Gastrocnemius medialis (tissue), 4 donors: ENCODE data around the gene JMY. TPM values are rescaled to one million over a fixed set of nuclear protein-coding genes. Genes with fewer than 3 reads are reported as not detected.

ENCODE experiments used
- ATAC-seq, 2 donors: fragments of 150-250 bp; one replicate each; pipeline ENCODE4 v1.9.1; 2016
- DNase-seq, 2 donors: peaks; one replicate each; pipeline ENCODE4 v3.0.0-alpha.2; 2019
- H3K27ac ChIP-seq, 4 donors: fragments of 200-600 bp; sonication (generic); 1 replicate in 1 of 4; 2 replicates in 3 of 4; pipeline ENCODE4 v1.5.1; 2016 to 2018; ENCODE audit warnings: mild to moderate bottlenecking in 2 of 4, moderate library complexity in 1 of 4
- H3K27me3 ChIP-seq, 3 donors: fragments of 200-600 bp; sonication (generic) in 2 of 3; 1 replicate in 1 of 3; 2 replicates in 2 of 3; pipeline versions ENCODE4 v1.5.1 to v1.6.0; 2016 to 2019; ENCODE audit warnings: mild to moderate bottlenecking in 1 of 3, moderate library complexity in 1 of 3
- H3K36me3 ChIP-seq, 2 donors: fragments of 200-600 bp; sonication (generic) in 1 of 2; one replicate each; pipeline ENCODE4 v1.5.1; 2017 to 2018
- H3K4me1 ChIP-seq, 2 donors: fragments of 200-600 bp; sonication (generic) in 1 of 2; one replicate each; pipeline ENCODE4 v1.5.1; 2016 to 2017; ENCODE audit warnings: mild to moderate bottlenecking in 2 of 2
- H3K4me3 ChIP-seq, 4 donors: fragments of 200-600 bp; sonication (generic) in 3 of 4; 1 replicate in 1 of 4; 2 replicates in 3 of 4; pipeline ENCODE4 v1.5.1; 2016 to 2019; ENCODE audit warnings: mild to moderate bottlenecking in 2 of 4
- H3K9me3 ChIP-seq, 3 donors: fragments of 200-600 bp; sonication (generic) in 2 of 3; 1 replicate in 1 of 3; 2 replicates in 2 of 3; pipeline ENCODE4 v1.5.1; 2016 to 2019
- CTCF ChIP-seq, 5 experiments: fragments of 450-650 bp in 3 of 5; fragments of 200-600 bp in 2 of 5; sonication (generic) in 2 of 5; IDR thresholded peaks in 4 of 5; conservative IDR thresholded peaks in 1 of 5; 1 replicate in 4 of 5; 2 replicates in 1 of 5; pipeline ENCODE4 v1.5.1; 2016 to 2019; ENCODE audit warnings: antibody characterized with exemption in 5 of 5, mild to moderate bottlenecking in 3 of 5, moderate library complexity in 3 of 5
- POLR2A ChIP-seq, 2 donors: fragments of 450-650 bp; IDR thresholded peaks; one replicate each; pipeline ENCODE4 v1.6.1; 2017; ENCODE audit warnings: antibody characterized with exemption in 2 of 2, mild to moderate bottlenecking in 2 of 2, moderate library complexity in 2 of 2
- in situ Hi-C, 4 donors: fragments of 200-750 bp; cut with MboI; loops; one replicate each; pipeline versions ENCODE4 v1.15.0 to v1.8.0; 2017; ENCODE audit warnings: low sequenced_read_pairs in 4 of 4
- intact Hi-C: fragments of 100-400 bp; cut with DNase I; formaldehyde crosslinking; loops from one replicate; pipeline ENCODE4 v1.15.1; 2023; ENCODE audit warnings: low total_unique reads
- total RNA-seq, 4 donors: library from RNA; depleted of rRNA; stranded (reverse); fragments of >200 nt; gene quantifications; one replicate each; pipeline versions ENCODE4 v1.1.0 to v1.2.3, GENCODE V29; 2016

JMY gene
- total RNA-seq, 4 donors from 2014 or later = 11.4 to 26.7 (median 16.8) TPM

- no peak for ATAC-seq
- Histone ChIP-seq H3K27ac (no peak overlapping the region), H3K27me3 (no peaks in the 10 kb centered on the region), H3K36me3 (no peaks in the 10 kb centered on the region), H3K9me3 (no peaks in the 10 kb centered on the region), H3K4me3 (no peak overlapping the region), H3K4me1 (no peaks in the 10 kb centered on the region)
- no peak for DNase-seq
- in situ Hi-C loops = no loop called here
- intact Hi-C loops = no loop called here
- no peak for TF ChIP-seq POLR2A (IDR thresholded peaks at IDR 0.05)
- no peak for TF ChIP-seq CTCF (IDR thresholded peaks at IDR 0.05 in 4 of 5, conservative IDR thresholded peaks at IDR 0.05 in 1 of 5)
These were observed 44.5 kb upstream of the JMY start for GRCh38 chr5:79191457-79191856.

- Histone ChIP-seq H3K27ac (no peak overlapping the region), H3K9me3 (no peaks in the 10 kb centered on the region), H3K4me1 (no peaks in the 10 kb centered on the region), H3K36me3 (no peaks in the 10 kb centered on the region), H3K27me3 (no peaks in the 10 kb centered on the region), H3K4me3 (no peak overlapping the region)
- intact Hi-C loops = no loop called here
- DNase-seq (peak; percentile 38 to 48), ATAC-seq (peak; percentile 92 to 99)
- in situ Hi-C loops = no loop called here
- TF ChIP-seq CTCF (IDR thresholded peaks at IDR 0.05 in 4 of 5, conservative IDR thresholded peaks at IDR 0.05 in 1 of 5) (no peak), POLR2A (IDR thresholded peaks at IDR 0.05) (no peak)
These were observed 42.3 kb upstream of the JMY start for GRCh38 chr5:79193643-79194042.

GRCh38 chr5:79200573-79201183 lies 35.3 kb upstream of the JMY start:
- DNase-seq (no peak), ATAC-seq (no peak)
- H3K36me3 ChIP-seq = no peaks in the 10 kb centered on the region
- no peak for TF ChIP-seq POLR2A (IDR thresholded peaks at IDR 0.05)
- TF ChIP-seq CTCF (IDR thresholded peaks at IDR 0.05 in 4 of 5, conservative IDR thresholded peaks at IDR 0.05 in 1 of 5) = no peak
- no peak overlapping the region for H3K4me3 ChIP-seq
- no peaks in the 10 kb centered on the region for H3K4me1 ChIP-seq
- H3K27me3 ChIP-seq = no peaks in the 10 kb centered on the region
- in situ Hi-C loops (no loop called here), intact Hi-C loops (no loop called here)
- no peaks in the 10 kb centered on the region for H3K9me3 ChIP-seq
- H3K27ac ChIP-seq = no peak overlapping the region

- intact Hi-C loops = no loop called here
- H3K4me3 ChIP-seq = no peak overlapping the region
These were observed 34.7 kb upstream of the JMY start for GRCh38 chr5:79201206-79201605.

More at GRCh38 chr5:79201206-79201605, 34.7 kb upstream of the JMY start:
- H3K27me3 ChIP-seq = no peaks in the 10 kb centered on the region
- ATAC-seq = no peak
- no peak overlapping the region for H3K27ac ChIP-seq
- no peaks in the 10 kb centered on the region for H3K9me3 ChIP-seq
- H3K4me1 ChIP-seq = no peaks in the 10 kb centered on the region
- no peak for DNase-seq
- H3K36me3 ChIP-seq = no peaks in the 10 kb centered on the region
- in situ Hi-C loops = no loop called here
- TF ChIP-seq CTCF (IDR thresholded peaks at IDR 0.05 in 4 of 5, conservative IDR thresholded peaks at IDR 0.05 in 1 of 5) (no peak), POLR2A (IDR thresholded peaks at IDR 0.05) (no peak)
